Ovary (tissue), 3 donors: ENCODE results near the gene HSFX3.
"Not testable (repeated sequence)": the region's sequence is repeated elsewhere in the genome, so short reads cannot be mapped to it uniquely, and the experiment has no call there.

Experiments
- CTCF ChIP-seq, 3 donors: fragments of 450-650 bp in 2 of 3; fragments of 200-600 bp in 1 of 3; IDR thresholded peaks; one replicate each; pipeline versions ENCODE4 v1.5.1 to v1.8.0; 2016 to 2022; ENCODE audit warnings: antibody characterized with exemption in 3 of 3, mild to moderate bottlenecking in 1 of 3
- EP300 ChIP-seq: sonication (generic); formaldehyde crosslinking; IDR thresholded peaks from one replicate; pipeline ENCODE4 v1.6.1; 2017; ENCODE audit warnings: antibody characterized with exemption
- POLR2A ChIP-seq: fragments of 450-650 bp; IDR thresholded peaks from one replicate; pipeline ENCODE4 v1.6.1; 2017; ENCODE audit warnings: antibody characterized with exemption, mild to moderate bottlenecking, moderate library complexity
- donor health status: DM: no; HTN: no; CAD: no.

DNA sequence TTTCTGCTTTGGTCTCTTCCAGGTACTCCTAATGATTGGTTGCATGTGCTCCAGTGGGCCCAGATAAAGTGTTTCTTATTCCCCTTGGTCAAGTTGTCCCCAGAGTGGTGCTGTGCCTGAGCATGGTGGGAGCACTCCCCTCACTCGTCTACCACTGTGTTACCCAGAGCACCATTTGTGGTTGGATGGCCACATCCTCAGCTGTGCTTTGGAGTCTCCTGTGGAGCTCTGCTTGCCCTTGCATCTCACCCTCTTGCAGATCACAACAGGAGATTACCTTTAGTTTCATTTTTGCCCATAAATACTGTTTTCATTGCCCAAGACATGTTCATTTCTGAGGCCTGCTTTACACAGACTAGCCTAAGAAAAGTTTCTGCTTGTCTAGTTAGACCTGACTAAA lies 730 bp upstream of the HSFX3 start:
- TF ChIP-seq CTCF (IDR thresholded peaks at IDR 0.05); POLR2A; EP300: not testable (repeated sequence)
